HepG2 (cell line): ENCODE measurements around the gene MAP1LC3B. TPM values are rescaled to one million over a fixed set of nuclear protein-coding genes. Genes with fewer than 3 reads are reported as not detected.

Source experiments
- CHD2 ChIP-seq: IDR thresholded peaks from 2 replicates; pipeline ENCODE4 v1.6.1; 2011; ENCODE audit warnings: low read depth, low read length, improper control_type of control experiment
- FLYWCH1 ChIP-seq: sonication (generic); formaldehyde crosslinking; IDR thresholded peaks from 2 replicates; pipeline ENCODE4 v1.8.1; 2023; ENCODE audit warnings: mild to moderate bottlenecking, missing genetic modification reagents
- HNF1A ChIP-seq, 2 experiments: sonication (generic) in 1 of 2; formaldehyde crosslinking in 1 of 2; IDR thresholded peaks; 2 replicates each; pipeline versions ENCODE4 v1.4.0 to v1.6.1; 2016 to 2020; ENCODE audit warnings: borderline replicate concordance in 1 of 2, low read depth in 1 of 2, mild to moderate bottlenecking in 1 of 2, missing genetic modification reagents in 1 of 2
- KAT2B ChIP-seq: fragments of 150-350 bp; IDR thresholded peaks from 2 replicates; pipeline ENCODE4 v1.6.1; 2014; ENCODE audit warnings: low read depth, low read length, borderline replicate concordance
- MYNN ChIP-seq: sonication (generic); formaldehyde crosslinking; IDR thresholded peaks from 2 replicates; pipeline ENCODE4 v1.4.0; 2020; ENCODE audit warnings: mild to moderate bottlenecking, low read depth, missing genetic modification reagents
- NR2C2 ChIP-seq: sonication (generic); formaldehyde crosslinking; IDR thresholded peaks from 2 replicates; pipeline ENCODE4 v1.4.0; 2020; ENCODE audit warnings: missing genetic modification reagents, mild to moderate bottlenecking, moderate library complexity, borderline replicate concordance
- PREB ChIP-seq: sonication (generic); formaldehyde crosslinking; IDR thresholded peaks from 2 replicates; pipeline ENCODE4 v1.4.0; 2020; ENCODE audit warnings: missing genetic modification reagents
- RFXANK ChIP-seq: IDR thresholded peaks from 2 replicates; pipeline ENCODE4 v1.6.1; 2016
- TCF7 ChIP-seq: sonication (generic); IDR thresholded peaks from 2 replicates; pipeline ENCODE4 v1.6.1; 2016; ENCODE audit warnings: antibody characterized with exemption, low read depth
- TCF7L2 ChIP-seq: IDR thresholded peaks from 2 replicates; pipeline ENCODE4 v1.6.1; 2011; ENCODE audit warnings: mild to moderate bottlenecking, low read depth, low read length, moderate library complexity
- YEATS4 ChIP-seq: sonication (generic); formaldehyde crosslinking; IDR thresholded peaks from 2 replicates; pipeline ENCODE4 v1.4.0; 2020; ENCODE audit warnings: missing genetic modification reagents, borderline replicate concordance
- ZNF333 ChIP-seq: sonication (generic); formaldehyde crosslinking; IDR thresholded peaks from 2 replicates; pipeline ENCODE4 v1.4.0; 2020; ENCODE audit warnings: mild to moderate bottlenecking, missing genetic modification reagents, borderline replicate concordance
- ZNF431 ChIP-seq: sonication (generic); formaldehyde crosslinking; IDR thresholded peaks from 2 replicates; pipeline ENCODE4 v1.9.0; 2022; ENCODE audit warnings: missing genetic modification reagents, low read depth, mild to moderate bottlenecking, borderline replicate concordance
- ZNF616 ChIP-seq: sonication (generic); formaldehyde crosslinking; IDR thresholded peaks from 2 replicates; pipeline ENCODE4 v1.5.0; 2020; ENCODE audit warnings: low read depth, mild to moderate bottlenecking, missing genetic modification reagents
- ZNF747 ChIP-seq: sonication (generic); formaldehyde crosslinking; IDR thresholded peaks from 2 replicates; pipeline ENCODE4 v1.8.1; 2023; ENCODE audit warnings: missing genetic modification reagents, mild to moderate bottlenecking, borderline replicate concordance
- ZNF773 ChIP-seq: sonication (generic); formaldehyde crosslinking; IDR thresholded peaks from 2 replicates; pipeline ENCODE4 v1.4.0; 2020; ENCODE audit warnings: missing genetic modification reagents, borderline replicate concordance
- polyA plus RNA-seq, 8 experiments: library from polyadenylated mRNA; depleted of rRNA in 3 of 8; stranded (reverse) in 7 of 8; unstranded in 1 of 8; fragments of >200 nt; fragmentation: Illumina TruSeq in 4 of 8; extraction: Trizol in 4 of 8; gene quantifications; 2 replicates each; pipeline versions ENCODE4 v1.2.1 to v1.2.3, GENCODE V29; 2011 to 2016; ENCODE audit warnings: low read depth in 4 of 8, missing spikeins in 1 of 8, mixed read lengths in 1 of 8; ENCODE audit not compliant: insufficient read depth in 1 of 8
- total RNA-seq, 5 experiments: library from RNA; depleted of rRNA; stranded (reverse); fragments of >200 nt; fragmentation: Illumina TruSeq; extraction: Trizol; gene quantifications; 2 replicates each; pipeline ENCODE4 v1.2.3, GENCODE V29; 2016; ENCODE audit warnings: low read depth in 1 of 5
- TF ChIP-seq, protein P1 (sequence below): sonication (generic); formaldehyde crosslinking; IDR thresholded peaks from 2 replicates; pipeline ENCODE4 v1.4.0; 2020; ENCODE audit warnings: low read depth, missing genetic modification reagents
- TF ChIP-seq, protein P2 (sequence below): sonication (generic); formaldehyde crosslinking; IDR thresholded peaks from 2 replicates; pipeline ENCODE4 v1.5.0; 2020; ENCODE audit warnings: missing genetic modification reagents

The MAP1LC3B gene
- total and polyA plus RNA-seq, 2 of the 13 experiments (the other 11 are each of a cell fraction or from before 2014, with no cell fraction given) = 15.7 to 37.4 TPM

DNA sequence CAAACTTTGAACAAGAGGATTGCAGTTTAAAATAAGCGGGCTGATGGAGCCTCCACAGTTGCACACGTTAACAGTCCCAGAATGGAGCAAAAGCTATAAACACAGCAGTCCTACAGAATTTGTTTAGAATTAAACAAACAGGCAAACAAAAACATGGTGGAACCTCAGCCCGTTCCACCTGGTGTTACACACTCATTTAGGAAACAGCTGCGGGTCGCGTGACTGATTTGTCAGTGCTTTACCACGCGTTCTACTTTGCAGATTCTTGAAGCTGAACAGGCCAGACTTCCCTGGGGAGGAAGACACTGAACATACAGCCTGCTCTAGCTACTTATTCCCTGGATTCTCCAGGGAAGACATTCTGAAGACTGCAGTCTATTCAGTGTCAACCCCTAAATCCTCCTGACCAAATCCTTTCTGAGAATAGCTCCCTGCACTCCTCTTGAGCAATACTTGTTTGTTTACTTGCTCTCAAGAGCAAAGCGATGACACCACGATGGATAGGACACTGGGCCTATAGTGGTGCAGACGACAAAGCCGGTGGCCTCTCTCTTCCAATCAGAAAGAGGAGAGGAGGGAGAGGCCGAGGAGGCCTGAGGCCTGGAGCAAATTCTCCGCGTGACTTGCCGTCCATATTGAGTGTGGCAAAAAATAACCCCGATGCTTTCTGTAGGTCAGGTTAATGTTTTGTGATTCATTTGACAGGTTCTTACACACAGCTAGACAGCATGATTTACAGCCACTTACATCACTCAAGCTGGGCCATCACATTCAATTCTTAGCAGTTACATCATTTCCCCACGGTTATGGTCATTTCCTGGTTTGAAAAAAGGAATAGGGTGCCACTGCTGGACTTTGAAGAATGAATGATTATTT lies 4.0 kb upstream of the MAP1LC3B start (continued):
- TF ChIP-seq CHD2 = peak; percentile 53; the same call in 1 of the 2 replicates
- TF ChIP-seq ZNF747 = no peak; the same call in 1 of the 2 replicates
- TF ChIP-seq ZNF616 = no peak
- peak; percentile 47; the same call in 1 of the 2 replicates for TF ChIP-seq RFXANK (CRISPR knock-in tag)
- TF ChIP-seq KAT2B = no peak
- no peak for TF ChIP-seq PREB (CRISPR knock-in tag)
- TF ChIP-seq, protein P1, sequence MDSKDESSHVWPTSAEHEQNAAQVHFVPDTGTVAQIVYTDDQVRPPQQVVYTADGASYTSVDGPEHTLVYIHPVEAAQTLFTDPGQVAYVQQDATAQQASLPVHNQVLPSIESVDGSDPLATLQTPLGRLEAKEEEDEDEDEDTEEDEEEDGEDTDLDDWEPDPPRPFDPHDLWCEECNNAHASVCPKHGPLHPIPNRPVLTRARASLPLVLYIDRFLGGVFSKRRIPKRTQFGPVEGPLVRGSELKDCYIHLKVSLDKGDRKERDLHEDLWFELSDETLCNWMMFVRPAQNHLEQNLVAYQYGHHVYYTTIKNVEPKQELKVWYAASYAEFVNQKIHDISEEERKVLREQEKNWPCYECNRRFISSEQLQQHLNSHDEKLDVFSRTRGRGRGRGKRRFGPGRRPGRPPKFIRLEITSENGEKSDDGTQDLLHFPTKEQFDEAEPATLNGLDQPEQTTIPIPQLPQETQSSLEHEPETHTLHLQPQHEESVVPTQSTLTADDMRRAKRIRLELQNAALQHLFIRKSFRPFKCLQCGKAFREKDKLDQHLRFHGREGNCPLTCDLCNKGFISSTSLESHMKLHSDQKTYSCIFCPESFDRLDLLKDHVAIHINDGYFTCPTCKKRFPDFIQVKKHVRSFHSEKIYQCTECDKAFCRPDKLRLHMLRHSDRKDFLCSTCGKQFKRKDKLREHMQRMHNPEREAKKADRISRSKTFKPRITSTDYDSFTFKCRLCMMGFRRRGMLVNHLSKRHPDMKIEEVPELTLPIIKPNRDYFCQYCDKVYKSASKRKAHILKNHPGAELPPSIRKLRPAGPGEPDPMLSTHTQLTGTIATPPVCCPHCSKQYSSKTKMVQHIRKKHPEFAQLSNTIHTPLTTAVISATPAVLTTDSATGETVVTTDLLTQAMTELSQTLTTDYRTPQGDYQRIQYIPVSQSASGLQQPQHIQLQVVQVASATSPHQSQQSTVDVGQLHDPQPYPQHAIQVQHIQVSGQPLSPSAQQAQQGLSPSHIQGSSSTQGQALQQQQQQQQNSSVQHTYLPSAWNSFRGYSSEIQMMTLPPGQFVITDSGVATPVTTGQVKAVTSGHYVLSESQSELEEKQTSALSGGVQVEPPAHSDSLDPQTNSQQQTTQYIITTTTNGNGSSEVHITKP (CRISPR knock-in tag) = peak; percentile 77; the same call in 1 of the 2 replicates
- no peak for TF ChIP-seq ZNF333 (CRISPR knock-in tag)
- no peak for TF ChIP-seq TCF7L2
- peak; percentile 86 for TF ChIP-seq ZNF431 (CRISPR knock-in tag)
- no peak for TF ChIP-seq ZNF773 (CRISPR knock-in tag)
- TF ChIP-seq TCF7 = peak; percentile 71
- peak; percentile 60; the same call in 1 of the 2 replicates for TF ChIP-seq YEATS4 (CRISPR knock-in tag)
- TF ChIP-seq, protein P2, sequence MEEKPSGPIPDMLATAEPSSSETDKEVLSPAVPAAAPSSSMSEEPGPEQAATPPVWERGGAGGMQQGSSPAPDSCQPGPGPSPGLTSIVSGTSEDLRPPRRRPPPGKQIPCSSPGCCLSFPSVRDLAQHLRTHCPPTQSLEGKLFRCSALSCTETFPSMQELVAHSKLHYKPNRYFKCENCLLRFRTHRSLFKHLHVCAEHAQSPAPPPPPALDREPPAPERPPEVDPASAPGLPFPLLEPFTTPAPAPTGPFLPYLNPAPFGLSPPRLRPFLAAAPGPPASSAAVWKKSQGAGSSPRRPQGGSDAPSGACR (CRISPR knock-in tag) = peak; percentile 57; the same call in 1 of the 2 replicates
- TF ChIP-seq HNF1A (IDR thresholded peaks at IDR 0.05; ENCODE audit: low read depth) = peak; percentile 87
- TF ChIP-seq HNF1A (CRISPR knock-in tag; IDR thresholded peaks at IDR 0.05; ENCODE audit: borderline replicate concordance) = peak; percentile 94
- TF ChIP-seq FLYWCH1 = no peak
- TF ChIP-seq MYNN = no peak; the same call in 1 of the 2 replicates
- peak; percentile 88 for TF ChIP-seq NR2C2 (CRISPR knock-in tag)
